ENCODE results near the gene FBXW9.

- TF ChIP-seq CTCF (IDR thresholded peaks at IDR 0.05) (no peak), POLR2A (IDR thresholded peaks at IDR 0.05) (no peak)
These were observed 12.2 kb upstream of the FBXW9 start for GRCh38 chr19:12708641-12709040.
